Body of pancreas (tissue), 4 donors: ENCODE data around the gene PRAME. TPM values are rescaled to one million over a fixed set of nuclear protein-coding genes. Genes with fewer than 3 reads are reported as not detected.

Experiments used
- ATAC-seq: fragments of 150-250 bp; one replicate; pipeline ENCODE4 v1.9.1; 2016
- DNase-seq, 4 donors: peaks; one replicate each; pipeline ENCODE4 v3.0.0-alpha.2; 2019
- H3K27ac ChIP-seq, 4 donors: fragments of 200-600 bp; sonication (generic); 1 replicate in 3 of 4; 2 replicates in 1 of 4; pipeline versions ENCODE4 v1.5.1 to v1.6.1; 2016 to 2019; ENCODE audit warnings: mild to moderate bottlenecking in 1 of 4, mixed read lengths in 1 of 4, moderate library complexity in 1 of 4
- H3K27me3 ChIP-seq, 2 donors: fragments of 200-600 bp; sonication (generic); one replicate each; pipeline ENCODE4 v1.6.0; 2016; ENCODE audit warnings: mild to moderate bottlenecking in 1 of 2
- H3K36me3 ChIP-seq, 2 donors: fragments of 200-600 bp; sonication (generic); replicated peaks in 1 of 2; 2 replicates each; pipeline ENCODE4 v1.5.1; 2016; ENCODE audit warnings: low read depth in 2 of 2; ENCODE audit not compliant: insufficient read depth in 1 of 2
- H3K4me1 ChIP-seq: fragments of 200-600 bp; sonication (generic); one replicate; pipeline ENCODE4 v1.6.0; 2016
- H3K4me3 ChIP-seq, 2 donors: fragments of 200-600 bp; sonication (generic); 1 replicate in 1 of 2; 2 replicates in 1 of 2; pipeline ENCODE4 v1.5.1; 2016 to 2019
- H3K9me3 ChIP-seq, 3 donors: fragments of 200-600 bp; sonication (generic); 1 replicate in 2 of 3; 2 replicates in 1 of 3; pipeline ENCODE4 v1.5.1; 2016
- CTCF ChIP-seq, 7 experiments: fragments of 450-650 bp in 4 of 7; fragments of 200-600 bp in 3 of 7; sonication (generic) in 3 of 7; IDR thresholded peaks; one replicate each; pipeline ENCODE4 v1.5.1; 2016 to 2019; ENCODE audit warnings: antibody characterized with exemption in 7 of 7
- POLR2A ChIP-seq, 3 donors: fragments of 450-650 bp; IDR thresholded peaks; one replicate each; pipeline ENCODE4 v1.6.1; 2016; ENCODE audit warnings: antibody characterized with exemption in 3 of 3, mild to moderate bottlenecking in 2 of 3
- WGBS, 2 donors: methylation state at CpG; one replicate each; pipeline ENCODE4 v1.1.5; 2017; 5-methylcytosine and 5-hydroxymethylcytosine counted together
- intact Hi-C: fragments of 100-400 bp; cut with DNase I; formaldehyde crosslinking; loops from one replicate; pipeline ENCODE4 v1.15.1; 2023
- total RNA-seq, 2 donors: library from RNA; depleted of rRNA; stranded (reverse); fragments of >200 nt; gene quantifications; one replicate each; pipeline ENCODE4 v1.1.0, GENCODE V29; 2016

The PRAME gene
- total RNA-seq, 2 donors from 2014 or later = not detected

GRCh38 chr22:22523494-22523893 is 35.6 kb downstream of the PRAME start:
- TF ChIP-seq CTCF (IDR thresholded peaks at IDR 0.05) (no peak), POLR2A (IDR thresholded peaks at IDR 0.05) (no peak)
- Histone ChIP-seq H3K4me1 (no peaks in the 10 kb centered on the region), H3K9me3 (no peaks in the 10 kb centered on the region), H3K36me3 (no peaks in the 10 kb centered on the region), H3K27ac (no peak overlapping the region), H3K27me3 (no peaks in the 10 kb centered on the region), H3K4me3 (no peak overlapping the region)
- 73 to 82% methylated on average over 6 of the region's 6 CpGs for WGBS, 2 donors
- intact Hi-C loops = no loop called here
- DNase-seq (no peak), ATAC-seq (no peak)

- Histone ChIP-seq H3K27ac (no peak overlapping the region), H3K9me3 (no peaks in the 10 kb centered on the region), H3K27me3 (no peaks in the 10 kb centered on the region), H3K4me3 (no peak overlapping the region), H3K36me3 (no peaks in the 10 kb centered on the region), H3K4me1 (no peaks in the 10 kb centered on the region)
- intact Hi-C loops = no loop called here
- 77 to 84% methylated on average over 8 of the region's 8 CpGs for WGBS, 2 donors
- no peak for ATAC-seq
- TF ChIP-seq POLR2A (IDR thresholded peaks at IDR 0.05) (no peak), CTCF (IDR thresholded peaks at IDR 0.05) (no peak)
- no peak for DNase-seq
Measured at GRCh38 chr22:22521631-22522030, 37.4 kb downstream of the PRAME start.

DNA sequence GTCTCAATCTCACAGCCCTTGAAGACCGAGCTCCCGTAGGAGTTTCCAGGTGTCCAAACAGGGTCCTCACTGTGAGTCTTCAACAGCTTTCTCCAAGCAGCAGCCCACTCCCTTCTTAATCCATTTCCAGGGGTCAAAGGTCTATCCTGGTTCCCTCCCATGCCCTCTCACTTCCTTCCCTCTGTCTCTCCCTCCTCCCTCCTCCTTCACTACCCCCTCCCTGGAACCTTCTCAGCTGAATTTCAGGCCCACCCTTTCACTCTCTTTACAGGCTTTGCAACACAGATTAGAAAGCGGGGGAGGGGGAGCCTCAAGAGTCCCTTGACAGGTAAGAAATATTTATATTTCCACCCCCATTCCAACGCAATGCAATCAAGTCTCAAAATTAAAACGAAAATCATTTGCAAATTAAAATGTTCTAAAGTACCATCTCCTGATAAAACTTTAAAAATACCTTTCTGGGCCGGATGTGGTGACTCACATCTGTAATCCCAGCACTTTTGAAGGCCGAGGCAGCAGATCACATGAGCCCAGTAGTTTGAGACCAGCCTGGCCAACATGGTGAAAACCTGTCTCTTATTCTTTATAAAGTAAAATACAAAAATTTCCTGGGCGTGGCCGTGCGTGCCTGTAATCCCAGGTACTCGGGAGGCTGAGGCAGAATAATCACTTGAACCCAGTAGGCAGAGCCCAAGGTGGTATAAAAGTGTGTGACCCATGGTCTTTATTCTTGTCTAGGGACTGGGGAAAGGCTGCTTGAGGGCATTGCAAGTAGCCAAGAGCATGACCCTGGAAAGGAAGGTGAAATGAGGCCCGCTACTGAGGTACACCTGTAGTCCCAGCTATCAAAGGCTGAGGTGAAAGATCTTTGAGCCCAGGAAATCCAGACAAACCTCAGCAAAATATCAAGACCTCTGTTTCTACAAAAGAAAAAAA is 38.1 kb downstream of the PRAME start:
- no peak overlapping the region for H3K4me3 ChIP-seq
- no peaks in the 10 kb centered on the region for H3K4me1 ChIP-seq
- 62 to 71% methylated on average over 12 of the region's 12 CpGs for WGBS, 2 donors
- TF ChIP-seq POLR2A (IDR thresholded peaks at IDR 0.05) (no peak), CTCF (IDR thresholded peaks at IDR 0.05) (no peak)
- ATAC-seq (no peak), DNase-seq (no peak)
- no peaks in the 10 kb centered on the region for H3K9me3 ChIP-seq
- H3K27ac ChIP-seq = no peak overlapping the region
- intact Hi-C loops = no loop called here
- H3K36me3 ChIP-seq = no peaks in the 10 kb centered on the region
- H3K27me3 ChIP-seq = no peaks in the 10 kb centered on the region

GRCh38 chr22:22520020-22520656 is 38.9 kb downstream of the PRAME start, which contains the start of gene ZNF280A:
TSS of gene ZNF280A (minus strand) at chr22:22520270. CDS start at chr22:22515630, 4,640 bp downstream.
- Histone ChIP-seq H3K27me3 (no peaks in the 10 kb centered on the region), H3K4me3 (no peak within 1 kb of the TSS), H3K9me3 (no peaks in the 10 kb centered on the region), H3K4me1 (no peaks in the 10 kb centered on the region), H3K27ac (no peak within 1 kb of the TSS), H3K36me3 (no peaks in the 10 kb centered on the region)
- intact Hi-C loops = no loop called here
- WGBS, 2 donors = 60 to 61% methylated on average over 12 of the region's 12 CpGs
- DNase-seq = no peak
- TF ChIP-seq CTCF (IDR thresholded peaks at IDR 0.05) = no peak
- ATAC-seq = no peak
